ENCODE results near the gene ZNF563.

The ZNF563 gene

GRCh38 chr19:12294249-12295158 lies 38.9 kb downstream of the ZNF563 start, which contains the start of gene ZNF44:
TSS of gene ZNF44 (minus strand) at chr19:12294883. CDS start at chr19:12294694, 189 bp downstream.
- FAIRE-seq = peak; percentile 97

DNA sequence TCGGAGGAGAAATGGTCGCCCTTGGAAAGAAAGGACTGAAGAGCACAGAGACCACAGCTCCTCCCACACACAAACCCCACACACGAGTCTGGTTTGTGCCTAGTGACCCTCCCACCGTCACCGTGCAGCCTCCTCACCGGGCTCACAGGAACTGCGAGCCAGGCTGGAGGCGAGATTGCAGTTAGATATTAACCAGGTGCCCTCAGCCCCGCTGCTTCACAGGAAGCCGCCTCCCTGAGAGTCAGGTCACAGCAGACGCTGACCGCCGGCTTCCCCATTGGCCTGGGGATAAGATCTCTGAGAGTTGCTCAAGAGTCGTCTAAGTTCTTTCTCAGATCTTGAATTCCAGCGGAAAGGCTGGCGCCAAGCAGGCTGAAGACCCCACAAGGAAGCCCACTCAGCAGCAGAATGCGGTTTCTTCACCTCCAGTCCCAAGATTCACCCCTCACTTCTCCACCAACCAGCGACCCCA lies 39.6 kb downstream of the ZNF563 start:
- FAIRE-seq = no peak

- FAIRE-seq = no peak
Measured at GRCh38 chr19:12289790-12290065, 43.7 kb downstream of the ZNF563 start.

- no peak for FAIRE-seq
Measured at GRCh38 chr19:12287958-12288500, 45.4 kb downstream of the ZNF563 start.

- no peak for FAIRE-seq
Measured at GRCh38 chr19:12284631-12285030, 48.8 kb downstream of the ZNF563 start.

DNA sequence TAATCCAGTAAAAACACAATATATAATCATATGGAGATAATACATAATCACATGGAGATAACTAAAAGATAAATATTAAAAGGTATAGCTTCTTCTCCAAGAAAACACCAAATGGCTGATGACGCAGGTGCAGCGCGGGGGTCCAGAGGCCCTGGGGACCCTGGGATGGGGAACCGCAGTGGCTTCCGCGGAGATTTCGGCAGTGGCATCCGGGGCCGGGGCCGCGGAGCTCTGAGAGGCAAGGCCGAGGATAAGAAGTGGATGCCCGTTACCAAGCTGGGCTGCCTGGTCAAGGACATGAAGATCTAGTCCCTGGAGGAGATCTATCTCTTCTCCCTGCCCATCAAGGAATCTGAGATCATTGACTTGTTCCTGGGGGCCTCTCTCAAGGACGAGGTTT lies 49.2 kb downstream of the ZNF563 start:
- FAIRE-seq = no peak

DNA sequence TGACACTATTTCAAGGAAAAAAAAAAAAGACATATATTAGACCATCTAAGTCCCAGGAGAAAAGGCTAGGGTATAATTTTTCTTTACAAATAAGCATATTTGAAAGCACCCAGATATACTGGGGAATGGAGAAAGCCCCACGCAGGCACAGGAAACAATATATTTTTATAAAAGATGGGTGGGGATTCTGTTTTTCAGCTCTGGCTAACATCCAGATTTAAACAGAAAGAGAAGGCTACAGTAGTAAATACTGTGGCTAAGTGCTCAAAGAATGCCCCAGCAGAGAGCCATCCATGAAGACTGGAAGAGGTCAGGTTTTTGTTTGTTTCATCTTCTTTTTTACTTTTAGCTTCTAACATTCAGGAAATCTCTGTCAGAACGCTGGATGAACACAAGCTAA lies 54.7 kb downstream of the ZNF563 start:
- no peak for FAIRE-seq

- no peak for FAIRE-seq
Measured at GRCh38 chr19:12272980-12273901, 60.2 kb downstream of the ZNF563 start.

GRCh38 chr19:12272386-12272785 lies 61.0 kb downstream of the ZNF563 start:
- FAIRE-seq = no peak

GRCh38 chr19:12270854-12271253 lies 62.6 kb downstream of the ZNF563 start:
- FAIRE-seq = no peak

Measured in A204.1 (cell line).